ENCODE data around the gene FYB1.

The FYB1 gene

GRCh38 chr5:39104221-39104620 is 115.1 kb downstream of the FYB1 start:
- no peak for DNase-seq (ENCODE audit: low read depth in 1 of 2, low spot score in 1 of 2)
- no peak overlapping the region for H3K4me3 ChIP-seq (replicated peaks; ENCODE audit: insufficient read depth, low read length)
- H3K27ac ChIP-seq (replicated peaks), result no peak overlapping the region
- no peak for TF ChIP-seq POLR2AphosphoS5 (IDR thresholded peaks at IDR 0.05; ENCODE audit: low read depth)
- TF ChIP-seq, protein P1, sequence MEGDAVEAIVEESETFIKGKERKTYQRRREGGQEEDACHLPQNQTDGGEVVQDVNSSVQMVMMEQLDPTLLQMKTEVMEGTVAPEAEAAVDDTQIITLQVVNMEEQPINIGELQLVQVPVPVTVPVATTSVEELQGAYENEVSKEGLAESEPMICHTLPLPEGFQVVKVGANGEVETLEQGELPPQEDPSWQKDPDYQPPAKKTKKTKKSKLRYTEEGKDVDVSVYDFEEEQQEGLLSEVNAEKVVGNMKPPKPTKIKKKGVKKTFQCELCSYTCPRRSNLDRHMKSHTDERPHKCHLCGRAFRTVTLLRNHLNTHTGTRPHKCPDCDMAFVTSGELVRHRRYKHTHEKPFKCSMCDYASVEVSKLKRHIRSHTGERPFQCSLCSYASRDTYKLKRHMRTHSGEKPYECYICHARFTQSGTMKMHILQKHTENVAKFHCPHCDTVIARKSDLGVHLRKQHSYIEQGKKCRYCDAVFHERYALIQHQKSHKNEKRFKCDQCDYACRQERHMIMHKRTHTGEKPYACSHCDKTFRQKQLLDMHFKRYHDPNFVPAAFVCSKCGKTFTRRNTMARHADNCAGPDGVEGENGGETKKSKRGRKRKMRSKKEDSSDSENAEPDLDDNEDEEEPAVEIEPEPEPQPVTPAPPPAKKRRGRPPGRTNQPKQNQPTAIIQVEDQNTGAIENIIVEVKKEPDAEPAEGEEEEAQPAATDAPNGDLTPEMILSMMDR (IDR thresholded peaks at IDR 0.05; ENCODE audit: insufficient read depth, low read length), result no peak
- no peak for TF ChIP-seq REST (IDR thresholded peaks at IDR 0.05; ENCODE audit: insufficient replicate concordance, low read depth)
- TF ChIP-seq GABPA (IDR thresholded peaks at IDR 0.05; ENCODE audit: low read depth), result no peak
- no peak for TF ChIP-seq SPI1 (IDR thresholded peaks at IDR 0.05; ENCODE audit: borderline replicate concordance, low read depth)
- H3K27me3 ChIP-seq (ENCODE audit: insufficient read depth, poor library complexity, severe bottlenecking), result no peaks in the 10 kb centered on the region

DNA sequence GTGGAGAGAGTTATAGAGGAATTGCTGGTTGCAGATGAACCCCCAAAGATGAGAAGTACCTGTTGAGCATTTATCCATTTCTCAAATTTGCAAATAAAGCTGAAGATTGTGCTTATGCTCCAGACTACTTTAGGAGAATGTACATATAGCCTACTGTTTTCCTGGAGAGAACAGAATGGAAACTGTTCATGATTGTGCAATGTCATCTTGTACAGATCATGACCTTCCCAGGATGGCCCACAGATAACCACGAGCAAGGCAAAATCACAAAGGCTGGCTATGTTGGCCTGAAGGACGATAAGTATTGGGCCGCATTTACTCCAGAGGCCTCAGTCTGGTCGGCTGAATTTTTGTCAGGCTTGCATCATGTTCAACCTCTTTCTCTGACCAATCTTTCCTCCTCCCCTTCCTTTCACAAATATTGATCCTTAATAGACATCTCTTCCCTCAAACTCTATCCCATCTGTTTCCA is 116.6 kb downstream of the FYB1 start:
- no peak for TF ChIP-seq POLR2AphosphoS5 (IDR thresholded peaks at IDR 0.05; ENCODE audit: low read depth)
- TF ChIP-seq, protein P1 (IDR thresholded peaks at IDR 0.05; ENCODE audit: insufficient read depth, low read length), result no peak
- no peak for TF ChIP-seq SPI1 (IDR thresholded peaks at IDR 0.05; ENCODE audit: borderline replicate concordance, low read depth)
- TF ChIP-seq REST (IDR thresholded peaks at IDR 0.05; ENCODE audit: insufficient replicate concordance, low read depth), result no peak
- TF ChIP-seq GABPA (IDR thresholded peaks at IDR 0.05; ENCODE audit: low read depth), result no peak
- no peak overlapping the region for H3K4me3 ChIP-seq (replicated peaks; ENCODE audit: insufficient read depth, low read length)
- DNase-seq (ENCODE audit: low read depth in 1 of 2, low spot score in 1 of 2), result no peak
- no peaks in the 10 kb centered on the region for H3K27me3 ChIP-seq (ENCODE audit: insufficient read depth, poor library complexity, severe bottlenecking)
- H3K27ac ChIP-seq (replicated peaks), result no peak overlapping the region

- DNase-seq (ENCODE audit: low read depth in 1 of 2, low spot score in 1 of 2), result no peak
- H3K27me3 ChIP-seq (ENCODE audit: insufficient read depth, poor library complexity, severe bottlenecking), result no peaks in the 10 kb centered on the region
- no peak for TF ChIP-seq GABPA (IDR thresholded peaks at IDR 0.05; ENCODE audit: low read depth)
- TF ChIP-seq REST (IDR thresholded peaks at IDR 0.05; ENCODE audit: insufficient replicate concordance, low read depth), result no peak
- TF ChIP-seq, protein P1 (IDR thresholded peaks at IDR 0.05; ENCODE audit: insufficient read depth, low read length), result no peak
- TF ChIP-seq POLR2AphosphoS5 (IDR thresholded peaks at IDR 0.05; ENCODE audit: low read depth), result no peak
- no peak for TF ChIP-seq SPI1 (IDR thresholded peaks at IDR 0.05; ENCODE audit: borderline replicate concordance, low read depth)
- H3K27ac ChIP-seq (replicated peaks), result no peak overlapping the region
- no peak overlapping the region for H3K4me3 ChIP-seq (replicated peaks; ENCODE audit: insufficient read depth, low read length)
These were observed 118.4 kb downstream of the FYB1 start for GRCh38 chr5:39100851-39101396.

Data from HL-60 (cell line).